A549 (cell line): ENCODE results near the gene FAM50B. TPM values are rescaled to one million over a fixed set of nuclear protein-coding genes. Genes with fewer than 3 reads are reported as not detected.

Experiments used
- ATAC-seq, 2 experiments: fragments of 200-7000 bp in 1 of 2; fragments of >200 bp in 1 of 2; cut with Nextera tagmentation in 1 of 2; cut with Tn5 transposase in 1 of 2; 3 replicates each; pipeline versions ENCODE4 v1.8.0 to v1.9.1; 2018 to 2020; ENCODE audit warnings: mild to moderate bottlenecking in 1 of 2, moderate library complexity in 1 of 2
- CTCF ChIA-PET: fragments of 300-600 bp; sonication (Branson Sonifier 250); formaldehyde crosslinking; extraction: SDS; loops from one replicate; lab custom pipeline; 2021; ENCODE audit warnings: antibody characterized with exemption, inconsistent platforms; lab: Yijun Ruan, JAX
- POLR2A ChIA-PET: fragments of 350-600 bp; formaldehyde crosslinking; extraction: SDS; loops from one replicate; lab custom pipeline; 2021; ENCODE audit warnings: antibody characterized with exemption, inconsistent platforms; lab: Yijun Ruan, JAX
- DNase-seq, 2 experiments: peaks; one replicate each; pipeline versions ENCODE4 v3.0.0 to v3.0.0-alpha.2; 2011 to 2016; ENCODE audit warnings: low read depth in 1 of 2, low spot score in 1 of 2
- FAIRE-seq: peaks from 2 replicates; lab custom pipeline; 2011; peaks lifted over from hg19 to GRCh38; lab: Jason Lieb, UNC
- H3K27ac ChIP-seq, 2 experiments: fragments of >200 bp; sonication (Bioruptor Twin); formaldehyde crosslinking; 3 replicates each; pipeline ENCODE4 v1.5.1; 2016 to 2017
- H3K4me1 ChIP-seq: fragments of >200 bp; sonication (Bioruptor Twin); formaldehyde crosslinking; 3 replicates; pipeline ENCODE4 v1.6.1; 2016
- H3K4me2 ChIP-seq: fragments of >200 bp; sonication (Bioruptor Twin); formaldehyde crosslinking; 3 replicates; pipeline ENCODE4 v1.6.1; 2016
- H3K4me3 ChIP-seq: fragments of >200 bp; sonication (Bioruptor Twin); formaldehyde crosslinking; 3 replicates; pipeline ENCODE4 v1.5.1; 2016
- H3K9me3 ChIP-seq: fragments of >200 bp; sonication (Bioruptor Twin); formaldehyde crosslinking; 3 replicates; pipeline ENCODE4 v1.6.1; 2016
- ATOH8 ChIP-seq: fragments of 250-450 bp; sonication (Bioruptor Pico); IDR thresholded peaks from 2 replicates; pipeline ENCODE4 v1.5.0; 2020; ENCODE audit warnings: low read depth, mild to moderate bottlenecking, moderate library complexity
- BCL3 ChIP-seq: fragments of >200 bp; sonication (Bioruptor Twin); formaldehyde crosslinking; IDR thresholded peaks from 3 replicates; pipeline ENCODE4 v1.6.1; 2016
- BHLHE40 ChIP-seq: IDR thresholded peaks from 2 replicates; pipeline ENCODE4 v1.6.1; 2012; ENCODE audit warnings: low read depth, low read length, inconsistent platforms
- EP300 ChIP-seq, 2 experiments: fragments of >200 bp; sonication (Bioruptor Twin); formaldehyde crosslinking; IDR thresholded peaks; 2 replicates in 1 of 2; 3 replicates in 1 of 2; pipeline ENCODE4 v1.6.1; 2016 to 2017
- ESRRA ChIP-seq: fragments of 150-350 bp; IDR thresholded peaks from 2 replicates; pipeline ENCODE4 v1.6.1; 2014; ENCODE audit warnings: mild to moderate bottlenecking, low read length, borderline replicate concordance
- FOSL2 ChIP-seq, 2 experiments: fragments of 450-650 bp in 1 of 2; fragments of >200 bp in 1 of 2; sonication (Bioruptor Twin) in 1 of 2; formaldehyde crosslinking; IDR thresholded peaks; 2 replicates each; pipeline versions ENCODE4 v1.5.0 to v1.6.1; 2016 to 2020; ENCODE audit warnings: mild to moderate bottlenecking in 1 of 2, moderate library complexity in 1 of 2
- FOXS1 ChIP-seq: fragments of 250-450 bp; sonication (Bioruptor Pico); IDR thresholded peaks from 2 replicates; pipeline ENCODE4 v1.5.0; 2020; ENCODE audit warnings: mild to moderate bottlenecking, moderate library complexity
- HES2 ChIP-seq: fragments of >200 bp; sonication (Bioruptor Twin); formaldehyde crosslinking; IDR thresholded peaks from 2 replicates; pipeline ENCODE4 v1.6.1; 2016
- HEYL ChIP-seq: fragments of 250-450 bp; sonication (Bioruptor Pico); IDR thresholded peaks from 2 replicates; pipeline ENCODE4 v1.8.0; 2021; ENCODE audit warnings: mild to moderate bottlenecking, moderate library complexity
- HMGXB4 ChIP-seq: fragments of 250-450 bp; sonication (Bioruptor Pico); IDR thresholded peaks from 2 replicates; pipeline ENCODE4 v1.5.0; 2021; ENCODE audit warnings: mild to moderate bottlenecking, moderate library complexity, borderline replicate concordance
- HOXB13 ChIP-seq: fragments of 250-450 bp; sonication (Bioruptor Pico); IDR thresholded peaks from 2 replicates; pipeline ENCODE4 v1.5.0; 2020; ENCODE audit warnings: low read depth, mild to moderate bottlenecking, moderate library complexity
- JUN ChIP-seq, 2 experiments: fragments of >200 bp; sonication (Bioruptor Twin); formaldehyde crosslinking; IDR thresholded peaks; 2 replicates in 1 of 2; 3 replicates in 1 of 2; pipeline ENCODE4 v1.6.1; 2016 to 2017
- JUNB ChIP-seq: fragments of >200 bp; sonication (Bioruptor Twin); formaldehyde crosslinking; IDR thresholded peaks from 2 replicates; pipeline ENCODE4 v1.6.1; 2016
- KDM5A ChIP-seq: fragments of 200-600 bp; sonication (generic); IDR thresholded peaks from 2 replicates; pipeline ENCODE4 v1.6.1; 2016; ENCODE audit warnings: antibody characterized with exemption, mild to moderate bottlenecking
- MAFK ChIP-seq: fragments of 450-650 bp; IDR thresholded peaks from 2 replicates; pipeline ENCODE4 v1.6.1; 2014; ENCODE audit not compliant: partially characterized antibody
- MYC ChIP-seq: IDR thresholded peaks from 2 replicates; pipeline ENCODE4 v1.6.1; 2012; ENCODE audit warnings: mild to moderate bottlenecking, inconsistent platforms, low read length, improper control_type of control experiment, borderline replicate concordance
- NFE2L2 ChIP-seq: fragments of 150-350 bp; conservative IDR thresholded peaks from 2 replicates; pipeline ENCODE4 v1.6.1; 2014; ENCODE audit warnings: low read length
- NR3C1 ChIP-seq: fragments of >200 bp; sonication (Bioruptor Twin); formaldehyde crosslinking; IDR thresholded peaks from 3 replicates; pipeline ENCODE4 v1.6.1; 2017
- PBX3 ChIP-seq: IDR thresholded peaks from 2 replicates; pipeline ENCODE4 v1.6.1; 2012
- RAD21 ChIP-seq, 2 experiments: fragments of >200 bp in 1 of 2; sonication (Bioruptor Twin) in 1 of 2; formaldehyde crosslinking in 1 of 2; IDR thresholded peaks in 1 of 2; conservative IDR thresholded peaks in 1 of 2; 2 replicates in 1 of 2; 3 replicates in 1 of 2; pipeline ENCODE4 v1.6.1; 2012 to 2018; ENCODE audit warnings: inconsistent platforms in 1 of 2
- REST ChIP-seq: fragments of 200-600 bp; sonication (generic); IDR thresholded peaks from 2 replicates; pipeline ENCODE4 v1.6.1; 2016; ENCODE audit warnings: antibody characterized with exemption, mild to moderate bottlenecking, moderate library complexity
- RNF2 ChIP-seq: fragments of 200-600 bp; sonication (generic); IDR thresholded peaks from 2 replicates; pipeline ENCODE4 v1.6.1; 2016; ENCODE audit warnings: low read depth, mild to moderate bottlenecking, antibody characterized with exemption, moderate library complexity, borderline replicate concordance
- WGBS: methylation state at CpG from one replicate; pipeline ENCODE4 v1.1.6; 2017; ENCODE audit errors: missing lambda C conversion rate; 5-methylcytosine and 5-hydroxymethylcytosine counted together
- polyA plus RNA-seq, 4 experiments: library from polyadenylated mRNA; depleted of rRNA in 3 of 4; stranded (reverse); fragments of >200 nt; fragmentation: RNase III in 1 of 4; extraction: RNeasy Plus Mini Kit Qiagen cat#74134 plus additional on column Dnase treatment in 1 of 4; gene quantifications; 2 replicates in 3 of 4; 3 replicates in 1 of 4; pipeline ENCODE4 v1.2.3, GENCODE V29; 2011 to 2017

Gene FAM50B
- polyA plus RNA-seq, 2 of the 4 experiments (the other 2 are of a cell fraction), result 5.1 to 6.4 TPM

- no peak for FAIRE-seq
- Histone ChIP-seq H3K4me2 (no peak overlapping the region), H3K9me3 (no peaks in the 10 kb centered on the region), H3K4me3 (no peak overlapping the region), H3K4me1 (no peaks in the 10 kb centered on the region), H3K27ac (no peak overlapping the region)
- ChIA-PET POLR2A (no interaction called here), CTCF (interaction anchor here (1.0 to 3.3 kb wide), 5 partner anchors 19 to 114 kb away, joined by 3 to 13 read pairs (median 3); partner anchors contain the start of gene FAM50B)
- no peak for DNase-seq
- ATAC-seq, result no peak
- WGBS, result 93% methylated on average over 6 of the region's 6 CpGs
- TF ChIP-seq HMGXB4 (no peak), FOSL2 (IDR thresholded peaks at IDR 0.05) (no peak), FOSL2 (CRISPR knock-in tag; IDR thresholded peaks at IDR 0.05) (no peak), RAD21 (conservative IDR thresholded peaks at IDR 0.05 in 1 of 2, IDR thresholded peaks at IDR 0.05 in 1 of 2) (no peak), MAFK (no peak), NFE2L2 (no peak), BHLHE40 (no peak), JUN (IDR thresholded peaks at IDR 0.05) (no peak), ATOH8 (no peak)
Measured at GRCh38 chr6:3895312-3895653, 46.1 kb downstream of the FAM50B start.

- ATAC-seq (no peak), FAIRE-seq (no peak), DNase-seq (no peak)
- 84% methylated on average over 5 of the region's 5 CpGs for WGBS
- Histone ChIP-seq H3K4me2 (no peak overlapping the region), H3K4me3 (no peak overlapping the region), H3K27ac (no peak overlapping the region), H3K9me3 (no peaks in the 10 kb centered on the region), H3K4me1 (no peaks in the 10 kb centered on the region)
- ChIA-PET CTCF (interaction anchor here (1.2 to 3.3 kb wide), 4 partner anchors 18 to 82 kb away, joined by 3 to 13 read pairs (median 7); partner anchors contain the start of gene FAM50B), POLR2A (interaction anchor here (0.5 kb wide), 1 partner anchor 60 kb away, joined by 3 read pairs; no protein-coding TSS in a partner anchor)
- no peak for TF ChIP-seq HOXB13
Measured at GRCh38 chr6:3895805-3896204, 46.6 kb downstream of the FAM50B start.

- Histone ChIP-seq H3K4me2 (no peak overlapping the region), H3K4me1 (no peaks in the 10 kb centered on the region), H3K4me3 (no peak overlapping the region), H3K27ac (no peak overlapping the region), H3K9me3 (no peaks in the 10 kb centered on the region)
- CTCF ChIA-PET, result interaction anchor here (1.0 to 1.3 kb wide), 2 partner anchors 25 to 629 kb away, joined by 3 read pairs; no protein-coding TSS in a partner anchor
- ATAC-seq, result no peak
- DNase-seq, result no peak
- WGBS, result 89% methylated on average over 14 of the region's 14 CpGs
- POLR2A ChIA-PET, result no interaction called here
- no peak for FAIRE-seq
- TF ChIP-seq NR3C1, result no peak
- TF ChIP-seq HEYL (CRISPR knock-in tag), result no peak
- TF ChIP-seq KDM5A, result no peak
- no peak for TF ChIP-seq EP300 (IDR thresholded peaks at IDR 0.05)
- TF ChIP-seq FOXS1 (CRISPR knock-in tag), result no peak
- TF ChIP-seq BCL3, result no peak
- no peak for TF ChIP-seq PBX3
- no peak for TF ChIP-seq RNF2
- no peak for TF ChIP-seq ESRRA
- TF ChIP-seq MYC, result no peak
- TF ChIP-seq JUNB, result no peak
- no peak for TF ChIP-seq HES2
- TF ChIP-seq REST, result no peak
Measured at GRCh38 chr6:3898265-3898994, 49.3 kb downstream of the FAM50B start.
